Anterior cingulate cortex (tissue), 58 donors: ENCODE measurements around the gene EIF2AK2.
"Not testable (repeated sequence)": the region's sequence is repeated elsewhere in the genome, so short reads cannot be mapped to it uniquely, and the experiment has no call there.

Experiments used
- DNase-seq, 58 donors: peaks; one replicate each; lab custom pipeline; 2025; lab: John Stamatoyannopoulos, UW

The EIF2AK2 gene

GRCh38 chr2:37156857-37157714, at the start of gene EIF2AK2:
EIF2AK2 (minus strand) TSS chr2:37156980; CDS start chr2:37147806, 9,174 bp downstream.
- peak; percentile 19 to 84 (median 67) for DNase-seq

DNA sequence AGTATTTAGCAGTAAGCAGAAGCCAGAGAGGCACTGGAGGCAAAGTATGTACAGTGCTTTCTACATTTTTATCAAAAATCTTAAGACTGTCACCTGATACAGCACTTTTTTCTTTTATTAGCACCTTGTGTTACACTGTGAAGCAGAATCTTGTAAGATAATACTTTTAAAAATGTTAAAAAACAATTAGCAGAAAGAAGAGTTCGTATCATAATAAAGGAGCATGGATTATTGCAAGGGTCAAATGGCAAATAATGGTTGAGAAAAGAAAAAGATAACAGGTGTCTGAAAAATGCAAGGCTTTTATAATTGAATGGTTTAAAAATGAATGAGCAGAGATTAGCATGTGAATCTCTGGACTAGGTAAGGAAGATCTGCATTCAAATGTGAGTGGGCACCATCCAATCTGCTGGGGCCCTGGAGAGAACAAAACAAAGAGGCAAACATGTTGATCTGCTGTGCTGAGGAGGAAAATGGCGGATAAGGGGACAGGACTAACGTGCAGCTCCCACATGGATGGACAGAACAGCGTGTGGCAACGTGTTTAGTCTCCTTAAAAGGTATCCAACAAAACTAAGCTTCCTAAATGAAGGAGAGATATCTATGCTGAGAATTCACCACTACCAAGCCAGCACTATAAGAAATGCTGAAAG, 49.0 kb upstream of the EIF2AK2 start:
- DNase-seq: no peak

GRCh38 chr2:37205071-37205661, 48.4 kb upstream of the EIF2AK2 start:
- not testable (repeated sequence) for DNase-seq

DNA sequence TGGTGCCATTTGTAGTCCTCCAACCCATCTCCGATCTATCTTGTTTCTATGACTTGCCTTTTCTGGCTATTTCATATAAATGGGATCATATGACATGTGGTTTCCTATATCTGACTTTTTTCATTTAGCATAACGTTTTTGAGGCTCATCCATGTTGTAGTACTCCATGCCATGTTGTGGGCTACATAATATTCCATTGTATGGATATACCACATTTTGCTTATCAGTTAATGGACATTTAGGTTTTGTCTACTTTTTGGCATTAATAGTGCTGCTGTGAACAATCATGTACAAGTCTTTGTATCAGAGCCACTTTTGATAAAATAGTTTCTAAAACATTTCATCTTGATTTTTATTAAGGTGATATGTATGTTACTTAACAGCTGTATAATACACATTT, 46.9 kb upstream of the EIF2AK2 start:
- DNase-seq: no peak

DNA sequence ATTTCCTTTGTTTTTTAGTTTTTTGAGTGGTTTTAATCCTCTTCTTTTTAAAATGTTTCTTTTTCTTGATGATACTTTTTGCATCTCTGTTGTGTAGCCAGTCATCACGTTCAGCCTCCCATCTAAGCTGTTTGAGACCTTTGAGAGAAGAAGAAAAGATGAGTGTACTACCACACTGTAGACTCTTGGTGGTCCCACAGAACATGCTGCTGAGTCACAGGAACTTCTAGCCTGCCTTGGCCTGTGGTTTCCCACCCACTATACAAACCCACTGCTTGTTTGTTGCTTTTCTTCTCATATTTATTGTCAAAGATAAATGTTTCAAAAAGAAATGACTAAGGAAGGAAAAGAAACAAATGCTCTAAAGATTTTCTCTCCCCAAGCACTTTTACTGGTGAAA, 45.0 kb upstream of the EIF2AK2 start:
- no peak for DNase-seq

DNA sequence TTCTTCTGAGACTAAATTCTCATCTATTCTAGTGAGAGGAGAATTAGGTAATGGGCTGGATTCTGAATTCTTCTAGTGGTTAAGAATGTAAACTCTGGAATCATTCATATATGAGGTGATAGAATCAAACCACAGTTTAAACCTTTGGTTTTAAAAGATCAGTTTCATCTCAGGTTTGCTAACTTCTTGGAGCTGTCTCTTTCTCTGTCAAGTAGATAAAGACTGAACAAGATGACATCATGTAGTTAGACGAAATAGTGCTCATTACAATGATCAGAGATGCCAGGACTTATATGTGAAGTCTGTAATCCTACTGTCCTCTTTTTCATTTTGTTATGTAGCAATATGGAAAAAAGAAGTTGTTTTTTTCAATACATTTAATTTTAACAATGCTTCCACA, 44.4 kb upstream of the EIF2AK2 start:
- DNase-seq: no peak

- DNase-seq: no peak
Observed at GRCh38 chr2:37198681-37199065, 41.9 kb upstream of the EIF2AK2 start.

DNA sequence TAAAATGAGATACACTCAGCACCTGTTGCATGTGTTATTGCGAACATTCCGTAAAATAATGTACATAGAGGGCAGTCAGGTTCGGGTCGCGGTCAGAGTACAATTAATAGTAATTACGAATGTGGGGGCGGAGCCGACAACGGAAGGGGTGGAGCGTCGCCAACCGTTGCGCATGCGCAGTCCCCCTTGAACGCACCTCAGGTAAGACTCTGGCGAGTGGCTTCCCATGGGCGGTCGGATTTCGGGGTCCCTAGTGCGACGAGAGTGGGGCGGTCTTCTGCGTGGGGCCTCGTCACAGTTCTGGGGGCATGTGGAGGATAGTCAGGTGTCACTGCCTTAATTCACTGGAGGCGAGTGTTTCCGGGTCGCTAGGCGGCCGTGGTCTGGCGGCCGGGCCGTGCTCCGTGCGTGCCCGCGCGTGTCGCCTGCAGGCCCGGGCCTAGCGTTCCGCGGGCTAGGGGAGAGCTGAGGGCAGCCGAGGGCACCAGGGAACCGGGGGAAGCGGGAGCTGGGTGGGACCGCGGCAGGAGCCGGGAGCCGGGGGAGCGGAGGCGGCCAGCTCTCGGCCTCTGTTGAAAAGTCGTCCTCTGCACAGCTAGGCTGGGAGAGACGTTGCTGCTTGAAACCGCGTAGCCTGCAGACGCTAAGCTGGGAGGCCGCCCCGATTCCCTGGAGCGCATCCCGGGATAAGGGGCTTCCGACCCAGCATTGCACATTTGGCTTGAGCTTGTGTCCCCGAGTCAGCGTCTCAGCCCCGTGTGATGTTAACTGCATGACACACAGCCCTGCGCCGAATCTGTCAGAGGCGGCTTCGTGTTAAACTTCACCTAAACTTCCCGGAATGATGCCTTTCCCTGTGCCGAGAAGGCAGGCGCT, 39.8 kb upstream of the EIF2AK2 start, which contains the start of gene CEBPZOS:
TSS of gene CEBPZOS (plus strand) at position 177 of the 876 bp plus-strand sequence. CDS start 3,209 bp downstream, outside the sequence.
- peak in 57 of 58 donors; percentile 19 to 92 (median 73) for DNase-seq

GRCh38 chr2:37195862-37196319, 39.1 kb upstream of the EIF2AK2 start:
- DNase-seq: not testable (repeated sequence)

DNA sequence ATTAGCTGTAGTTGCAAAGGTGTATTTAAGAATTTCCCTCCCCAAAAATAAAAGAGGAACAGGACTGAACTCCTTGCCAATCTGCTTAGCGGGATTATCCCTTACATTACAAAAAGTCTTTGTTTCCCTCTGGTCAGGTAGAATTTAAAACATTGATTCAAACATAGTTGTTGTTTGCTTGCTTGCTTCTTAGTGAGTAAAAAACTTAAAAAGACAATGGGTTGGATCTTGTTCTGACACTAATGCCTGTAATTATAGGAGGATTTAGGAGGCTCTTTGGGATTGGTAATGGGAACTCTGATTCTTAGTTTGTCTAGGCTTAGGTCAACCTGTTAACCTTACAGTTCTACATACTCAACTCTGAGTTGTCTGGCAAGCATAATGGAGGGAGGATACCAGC, 35.8 kb upstream of the EIF2AK2 start:
- DNase-seq: no peak

GRCh38 chr2:37191747-37192146, 35.0 kb upstream of the EIF2AK2 start:
- DNase-seq: no peak

GRCh38 chr2:37191253-37191652, 34.5 kb upstream of the EIF2AK2 start:
- no peak for DNase-seq

DNA sequence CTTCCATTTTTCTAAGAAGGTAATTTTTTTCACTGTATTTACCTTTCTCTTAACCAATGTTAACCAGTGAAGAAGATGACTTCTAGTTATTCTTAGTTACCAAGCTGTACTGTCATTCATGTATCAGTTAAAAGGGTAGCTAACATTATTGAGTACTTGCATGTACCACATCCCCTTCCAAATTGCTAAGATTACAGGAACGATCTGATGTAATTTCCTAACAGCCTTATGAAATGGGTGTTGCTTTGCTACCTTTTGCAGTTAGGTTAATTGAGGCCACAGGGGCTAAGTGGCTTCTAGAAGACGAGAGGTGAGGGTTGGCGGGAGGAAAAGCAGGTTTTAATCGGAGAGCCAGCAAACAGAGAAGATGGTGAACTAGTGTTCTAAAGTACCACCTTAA, 33.5 kb upstream of the EIF2AK2 start:
- DNase-seq: no peak

GRCh38 chr2:37189452-37190153, 32.8 kb upstream of the EIF2AK2 start:
- DNase-seq: peak in 5 of 58 donors; percentile 4 to 19 (median 6)

DNA sequence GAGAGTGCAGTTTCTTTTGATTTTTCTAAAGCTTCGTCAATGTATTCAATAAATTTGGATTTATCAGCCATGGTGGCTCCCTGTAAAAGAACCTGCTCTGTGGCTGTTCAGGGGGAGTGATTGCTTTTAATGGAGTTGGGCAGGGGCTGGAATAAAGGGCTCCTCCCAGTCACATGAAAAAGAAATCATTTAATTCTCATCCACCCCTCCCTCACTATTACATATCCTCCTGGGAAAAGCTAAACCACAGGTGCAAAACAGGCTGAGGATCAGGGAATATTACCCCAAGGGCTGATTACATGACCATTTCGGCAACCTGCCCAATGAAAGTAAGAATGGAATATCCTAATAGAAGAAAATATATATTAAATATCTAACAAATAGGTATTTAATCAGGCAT, 31.8 kb upstream of the EIF2AK2 start, which contains the start of gene SULT6B1:
TSS of gene SULT6B1 (minus strand) at position 101 of the 400 bp plus-strand sequence. CDS start at position 71, 30 bp downstream.
- no peak for DNase-seq

DNA sequence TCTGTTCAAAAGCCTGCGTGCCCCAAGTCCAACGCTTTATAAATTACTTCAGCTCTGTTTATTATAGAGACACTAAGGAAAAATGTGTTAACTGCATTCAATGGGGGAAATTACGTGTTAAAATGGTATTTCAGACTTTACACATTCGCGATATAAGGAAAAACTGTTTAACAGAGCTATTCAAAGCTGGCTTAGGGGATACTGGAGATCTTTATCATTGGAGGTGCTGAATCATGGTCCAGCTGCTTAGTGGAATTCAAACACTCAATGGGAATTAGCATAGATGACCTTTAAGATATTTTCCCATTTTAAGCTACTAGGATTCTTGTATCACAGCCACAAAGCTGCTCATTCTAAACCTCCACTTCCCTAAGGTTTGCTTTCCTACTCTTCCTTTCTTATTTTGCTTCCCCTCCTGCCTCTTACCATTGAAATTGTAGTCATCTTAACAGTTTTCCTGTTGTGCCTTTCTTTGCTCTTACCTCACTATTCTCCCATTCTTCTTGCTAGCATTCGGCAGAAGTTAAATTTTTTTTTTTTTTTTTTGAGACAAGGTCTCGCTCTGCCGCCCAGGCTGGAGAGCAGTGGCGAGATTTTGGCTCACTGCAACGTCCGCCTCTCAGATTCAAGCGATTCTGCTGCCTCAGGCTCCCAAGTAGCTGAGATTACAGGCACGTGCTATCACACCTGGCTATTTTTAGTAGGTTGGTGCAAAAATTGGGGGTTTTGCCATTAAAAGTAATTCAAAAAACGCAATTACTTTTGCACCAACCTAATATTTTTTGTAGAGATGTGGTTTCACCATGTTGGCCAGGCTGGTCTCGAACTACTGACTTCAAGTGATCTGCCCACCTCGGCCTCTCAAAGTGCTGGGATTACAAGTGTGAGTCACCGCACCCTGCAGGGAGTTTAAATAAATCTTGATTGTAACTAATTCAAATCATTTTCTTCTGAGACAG, 25.2 kb upstream of the EIF2AK2 start:
- no peak for DNase-seq

- no peak for DNase-seq
Observed at GRCh38 chr2:37180640-37181039, 23.9 kb upstream of the EIF2AK2 start.

GRCh38 chr2:37180006-37180639, 23.3 kb upstream of the EIF2AK2 start:
- no peak for DNase-seq
